ENCODE measurements around the gene GOLGA8M.
"Not testable (repeated sequence)": the region's sequence is repeated elsewhere in the genome, so short reads cannot be mapped to it uniquely, and the experiment has no call there.

Gene GOLGA8M, protein sequence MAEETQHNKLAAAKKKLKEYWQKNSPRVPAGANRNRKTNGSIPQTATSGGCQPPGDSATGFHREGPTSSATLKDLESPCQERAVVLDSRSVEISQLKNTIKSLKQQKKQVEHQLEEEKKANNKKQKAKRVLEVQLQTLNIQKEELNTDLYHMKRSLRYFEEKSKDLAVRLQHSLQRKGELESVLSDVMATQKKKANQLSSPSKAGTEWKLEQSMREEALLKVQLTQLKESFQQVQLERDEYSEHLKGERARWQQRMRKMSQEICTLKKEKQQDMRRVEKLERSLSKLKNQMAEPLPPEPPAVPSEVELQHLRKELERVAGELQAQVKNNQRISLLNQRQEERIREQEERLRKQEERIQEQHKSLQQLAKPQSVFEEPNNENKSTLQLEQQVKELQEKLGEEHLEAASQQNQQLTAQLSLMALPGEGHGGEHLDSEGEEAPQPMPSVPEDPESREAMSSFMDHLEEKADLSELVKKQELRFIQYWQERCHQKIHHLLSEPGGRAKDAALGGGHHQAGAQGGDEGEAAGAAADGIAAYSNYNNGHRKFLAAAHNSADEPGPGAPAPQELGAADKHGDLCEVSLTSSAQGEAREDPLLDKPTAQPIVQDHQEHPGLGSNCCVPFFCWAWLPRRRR

DNA sequence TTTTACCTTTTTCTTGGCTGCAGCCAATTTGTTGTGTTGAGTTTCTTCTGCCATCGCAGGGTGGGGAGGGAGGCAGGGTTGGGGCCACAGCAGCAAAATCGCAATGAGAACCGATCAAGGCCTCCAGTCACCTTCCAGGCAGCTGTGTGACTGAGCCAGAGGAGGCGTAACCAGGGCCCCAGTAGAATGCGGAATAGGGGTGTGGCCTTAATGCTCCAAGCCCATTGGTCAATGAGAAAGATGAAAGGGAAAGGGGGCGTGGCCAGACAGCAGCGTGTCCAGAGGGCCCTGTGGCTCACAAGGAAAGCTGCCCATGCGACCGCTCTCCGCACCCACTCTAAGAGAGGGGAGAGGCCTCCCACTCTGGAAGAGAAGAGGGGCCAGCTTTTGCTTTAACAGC is at the start of gene GOLGA8M:
GOLGA8M (minus strand) TSS at position 152 of the 400 bp plus-strand sequence; CDS start at position 54, 98 bp downstream.
- DNase-seq (ENCODE audit: extremely low read depth, low read depth) = not testable (repeated sequence)

DNA sequence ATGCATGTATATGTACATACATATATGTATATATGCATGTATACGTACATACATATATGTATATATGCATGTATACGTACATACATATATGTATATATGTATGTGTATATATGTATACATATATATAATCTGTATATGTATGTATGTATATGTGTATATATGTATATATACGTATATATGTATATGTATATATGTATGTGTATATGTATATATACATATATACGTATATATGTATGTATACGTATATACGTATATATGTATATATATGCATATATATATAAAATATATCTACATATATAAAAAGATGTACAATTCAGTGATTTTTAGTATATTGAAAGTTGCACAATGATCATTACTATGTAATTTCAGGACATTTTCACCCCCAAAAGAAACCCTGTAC is 30.7 kb upstream of the GOLGA8M start:
- DNase-seq (ENCODE audit: extremely low read depth, low read depth) = not testable (repeated sequence)

GRCh38 chr15:28738590-28739292 is 26.5 kb upstream of the GOLGA8M start:
- not testable (repeated sequence) for DNase-seq (ENCODE audit: extremely low read depth, low read depth)

- not testable (repeated sequence) for DNase-seq (ENCODE audit: extremely low read depth, low read depth)
Measured at GRCh38 chr15:28738200-28738561, 26.0 kb upstream of the GOLGA8M start.

DNA sequence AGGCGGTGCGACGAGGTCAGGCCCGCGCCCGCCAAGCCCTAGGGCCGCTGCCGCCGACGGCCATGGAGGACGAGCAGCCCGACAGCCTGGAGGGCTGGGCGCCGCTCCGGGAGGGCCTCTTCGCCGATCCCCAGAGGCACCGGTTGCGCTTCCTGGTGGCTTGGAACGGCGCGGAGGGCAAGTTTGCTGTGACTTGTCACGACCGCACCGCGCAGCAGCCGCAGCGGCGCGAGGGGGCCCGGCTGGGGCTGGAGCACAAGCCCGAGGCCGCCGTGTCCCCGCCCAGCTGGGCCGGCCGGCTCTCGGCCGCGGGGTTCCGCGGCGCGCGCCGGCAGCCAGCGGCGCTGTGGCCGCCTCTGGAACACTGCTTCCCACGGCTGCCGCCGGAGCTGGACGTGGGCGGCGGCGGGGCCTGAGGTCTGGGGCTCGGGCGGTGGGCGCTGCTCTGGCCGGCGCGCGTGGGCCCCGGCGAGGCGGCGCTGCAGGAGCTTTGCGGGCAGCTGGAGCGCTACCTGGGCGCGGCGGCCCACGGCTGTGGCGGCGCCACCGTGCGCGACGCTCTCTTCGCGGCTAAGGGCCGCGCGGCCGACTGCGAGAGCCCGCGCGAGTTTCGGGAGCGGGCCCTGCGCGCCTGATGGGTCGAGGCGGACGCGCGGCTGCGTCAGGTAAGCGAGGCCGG is 25.4 kb upstream of the GOLGA8M start:
- DNase-seq (ENCODE audit: extremely low read depth, low read depth) = not testable (repeated sequence)

DNA sequence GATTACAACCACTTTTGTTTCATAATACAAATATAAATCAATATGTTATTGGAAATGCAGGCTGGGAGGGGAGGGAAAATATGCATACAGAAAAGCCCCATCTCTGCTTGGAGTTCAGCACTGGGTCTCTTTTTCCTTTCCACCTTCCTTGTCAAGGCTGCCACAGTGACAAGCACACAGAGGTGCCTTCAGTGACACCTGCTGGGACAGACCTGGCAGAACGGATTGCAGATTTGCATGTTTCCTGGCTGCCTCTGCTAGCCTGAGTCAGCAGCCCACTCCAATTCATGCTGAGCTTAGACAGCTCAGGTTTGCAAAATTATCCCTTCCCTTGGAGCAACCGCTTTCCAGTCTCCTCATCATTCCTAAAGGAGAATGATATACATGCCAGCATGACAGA is 15.8 kb upstream of the GOLGA8M start:
- not testable (repeated sequence) for DNase-seq (ENCODE audit: extremely low read depth, low read depth)

DNA sequence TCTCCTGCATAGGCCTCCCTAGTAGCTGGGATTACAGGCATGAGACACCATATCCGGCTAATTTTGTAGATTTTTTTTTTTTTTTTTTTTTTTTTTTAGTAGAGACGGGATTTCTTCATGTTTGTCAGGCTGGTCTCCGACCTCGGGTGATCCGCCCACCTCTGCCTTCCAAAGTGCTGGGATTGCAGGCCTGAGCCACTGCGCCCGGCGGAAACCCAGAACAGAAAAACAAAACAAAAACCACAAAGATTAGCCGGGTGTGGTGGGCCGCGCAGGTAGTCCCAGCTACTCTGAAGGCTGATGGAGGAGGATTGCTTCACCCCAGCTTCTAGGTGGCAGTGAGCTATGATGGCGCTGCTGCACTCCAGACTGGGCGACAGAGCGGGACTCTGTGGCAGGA is 14.8 kb upstream of the GOLGA8M start:
- not testable (repeated sequence) for DNase-seq (ENCODE audit: extremely low read depth, low read depth)

- TF ChIP-seq, protein P1, sequence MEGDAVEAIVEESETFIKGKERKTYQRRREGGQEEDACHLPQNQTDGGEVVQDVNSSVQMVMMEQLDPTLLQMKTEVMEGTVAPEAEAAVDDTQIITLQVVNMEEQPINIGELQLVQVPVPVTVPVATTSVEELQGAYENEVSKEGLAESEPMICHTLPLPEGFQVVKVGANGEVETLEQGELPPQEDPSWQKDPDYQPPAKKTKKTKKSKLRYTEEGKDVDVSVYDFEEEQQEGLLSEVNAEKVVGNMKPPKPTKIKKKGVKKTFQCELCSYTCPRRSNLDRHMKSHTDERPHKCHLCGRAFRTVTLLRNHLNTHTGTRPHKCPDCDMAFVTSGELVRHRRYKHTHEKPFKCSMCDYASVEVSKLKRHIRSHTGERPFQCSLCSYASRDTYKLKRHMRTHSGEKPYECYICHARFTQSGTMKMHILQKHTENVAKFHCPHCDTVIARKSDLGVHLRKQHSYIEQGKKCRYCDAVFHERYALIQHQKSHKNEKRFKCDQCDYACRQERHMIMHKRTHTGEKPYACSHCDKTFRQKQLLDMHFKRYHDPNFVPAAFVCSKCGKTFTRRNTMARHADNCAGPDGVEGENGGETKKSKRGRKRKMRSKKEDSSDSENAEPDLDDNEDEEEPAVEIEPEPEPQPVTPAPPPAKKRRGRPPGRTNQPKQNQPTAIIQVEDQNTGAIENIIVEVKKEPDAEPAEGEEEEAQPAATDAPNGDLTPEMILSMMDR (IDR thresholded peaks at IDR 0.05; ENCODE audit: low read depth, low read length) = no peak
- DNase-seq (ENCODE audit: extremely low read depth, low read depth) = no peak
Measured at GRCh38 chr15:28726102-28726501, 13.9 kb upstream of the GOLGA8M start.

DNA sequence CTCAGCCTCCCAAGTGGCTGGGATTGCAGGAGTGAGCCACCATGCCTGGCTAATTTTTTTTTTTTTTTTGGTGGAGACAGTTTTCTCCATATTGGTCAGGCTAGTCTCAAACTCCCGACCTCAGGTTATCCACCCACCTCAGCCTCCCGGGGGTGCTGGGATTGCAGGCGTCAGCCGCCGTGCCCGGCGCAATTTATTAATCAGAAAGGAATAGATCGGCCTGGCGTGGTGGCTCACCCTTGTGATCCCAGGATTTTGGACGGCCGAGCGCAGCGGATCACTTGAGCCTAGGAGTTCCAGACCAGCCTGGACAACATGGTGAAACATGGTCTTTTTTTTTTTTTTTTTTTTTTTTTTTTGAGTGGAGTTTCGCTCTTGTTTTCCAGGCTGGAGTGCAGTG is 13.3 kb upstream of the GOLGA8M start:
- no peak for DNase-seq (ENCODE audit: extremely low read depth, low read depth)
- TF ChIP-seq, protein P1 (IDR thresholded peaks at IDR 0.05; ENCODE audit: low read depth, low read length) = no peak

- not testable (repeated sequence) for DNase-seq (ENCODE audit: extremely low read depth, low read depth)
Measured at GRCh38 chr15:28723986-28724385, 11.8 kb upstream of the GOLGA8M start.

DNA sequence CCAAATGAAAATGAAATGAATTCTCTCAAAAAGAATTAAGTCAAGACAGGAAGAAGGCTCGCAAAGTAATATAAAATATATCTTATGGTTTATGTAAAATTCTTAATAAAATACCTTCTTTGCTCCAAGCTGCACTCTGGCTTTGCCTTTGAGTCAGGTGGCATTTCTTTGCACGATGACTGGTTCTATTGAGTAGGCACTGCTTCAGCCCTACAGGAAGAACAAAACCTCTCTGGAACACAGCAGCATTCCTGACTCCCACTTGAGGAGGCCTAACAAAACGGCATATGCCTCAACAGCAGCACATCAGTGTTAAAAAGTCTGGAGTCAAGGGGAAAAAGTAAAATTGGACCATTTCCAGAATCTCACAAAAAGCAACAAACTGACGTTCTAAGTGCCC is 7.4 kb upstream of the GOLGA8M start:
- DNase-seq (ENCODE audit: extremely low read depth, low read depth) = not testable (repeated sequence)

- DNase-seq (ENCODE audit: extremely low read depth, low read depth) = not testable (repeated sequence)
Measured at GRCh38 chr15:28718576-28718975, 6.4 kb upstream of the GOLGA8M start.

GRCh38 chr15:28714176-28714575 is 2.0 kb upstream of the GOLGA8M start:
- DNase-seq (ENCODE audit: extremely low read depth, low read depth) = not testable (repeated sequence)

GRCh38 chr15:28703927-28704326 is 8.3 kb downstream of the GOLGA8M start:
- not testable (repeated sequence) for DNase-seq (ENCODE audit: extremely low read depth, low read depth)

DNA sequence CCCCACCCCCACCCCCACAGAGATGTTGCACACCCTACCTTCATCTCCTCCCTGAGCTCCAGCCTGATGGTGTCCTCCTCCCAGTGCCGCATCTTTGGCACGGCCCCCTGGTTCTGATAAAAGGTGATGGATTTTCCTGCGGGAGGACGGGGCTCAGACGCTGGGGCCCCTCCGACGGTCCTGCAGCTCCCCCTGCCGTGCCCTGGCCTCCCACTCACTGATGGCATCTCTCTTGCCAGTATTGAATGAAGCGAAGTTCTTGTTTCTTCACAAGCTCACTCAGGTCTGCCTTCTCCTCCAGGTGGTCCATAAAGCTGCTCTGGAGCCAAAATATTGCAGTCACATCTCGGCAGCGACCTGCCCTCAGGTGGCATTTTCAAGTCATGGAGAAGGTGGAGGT is 9.8 kb downstream of the GOLGA8M start:
- not testable (repeated sequence) for DNase-seq (ENCODE audit: extremely low read depth, low read depth)

- not testable (repeated sequence) for DNase-seq (ENCODE audit: extremely low read depth, low read depth)
Measured at GRCh38 chr15:28694006-28694751, 18.0 kb downstream of the GOLGA8M start.

DNA sequence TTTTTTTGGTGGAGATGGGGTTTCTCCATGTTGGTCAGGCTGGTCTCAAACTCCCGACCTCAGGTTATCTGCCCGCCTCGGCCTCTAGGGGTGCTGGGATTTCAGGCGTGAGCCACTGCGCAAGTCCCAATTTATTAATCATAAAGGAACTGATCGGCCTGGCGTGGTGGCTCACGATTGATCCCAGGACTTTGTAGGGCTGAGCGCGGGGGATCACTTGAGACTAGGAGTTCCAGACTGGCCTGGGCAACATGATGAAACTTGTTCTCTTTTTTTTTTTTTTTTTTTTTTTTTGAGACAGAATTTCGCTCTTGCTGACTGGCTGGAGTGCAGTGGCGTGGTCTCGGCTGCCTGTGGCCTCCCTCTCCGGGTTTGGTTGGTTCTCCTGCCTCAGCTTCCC is 19.2 kb downstream of the GOLGA8M start:
- DNase-seq (ENCODE audit: extremely low read depth, low read depth) = not testable (repeated sequence)
